Gastrocnemius medialis (tissue), 4 donors: ENCODE measurements around the gene CEP170B.

ENCODE experiments used
- POLR2A ChIP-seq, 2 donors: fragments of 450-650 bp; IDR thresholded peaks; one replicate each; pipeline ENCODE4 v1.6.1; 2017; ENCODE audit warnings: antibody characterized with exemption in 2 of 2, mild to moderate bottlenecking in 2 of 2, moderate library complexity in 2 of 2
- TF ChIP-seq, protein P1 (sequence below), 5 experiments: fragments of 450-650 bp in 3 of 5; fragments of 200-600 bp in 2 of 5; sonication (generic) in 2 of 5; IDR thresholded peaks in 4 of 5; conservative IDR thresholded peaks in 1 of 5; 1 replicate in 4 of 5; 2 replicates in 1 of 5; pipeline ENCODE4 v1.5.1; 2016 to 2019; ENCODE audit warnings: antibody characterized with exemption in 5 of 5, mild to moderate bottlenecking in 3 of 5, moderate library complexity in 3 of 5

DNA sequence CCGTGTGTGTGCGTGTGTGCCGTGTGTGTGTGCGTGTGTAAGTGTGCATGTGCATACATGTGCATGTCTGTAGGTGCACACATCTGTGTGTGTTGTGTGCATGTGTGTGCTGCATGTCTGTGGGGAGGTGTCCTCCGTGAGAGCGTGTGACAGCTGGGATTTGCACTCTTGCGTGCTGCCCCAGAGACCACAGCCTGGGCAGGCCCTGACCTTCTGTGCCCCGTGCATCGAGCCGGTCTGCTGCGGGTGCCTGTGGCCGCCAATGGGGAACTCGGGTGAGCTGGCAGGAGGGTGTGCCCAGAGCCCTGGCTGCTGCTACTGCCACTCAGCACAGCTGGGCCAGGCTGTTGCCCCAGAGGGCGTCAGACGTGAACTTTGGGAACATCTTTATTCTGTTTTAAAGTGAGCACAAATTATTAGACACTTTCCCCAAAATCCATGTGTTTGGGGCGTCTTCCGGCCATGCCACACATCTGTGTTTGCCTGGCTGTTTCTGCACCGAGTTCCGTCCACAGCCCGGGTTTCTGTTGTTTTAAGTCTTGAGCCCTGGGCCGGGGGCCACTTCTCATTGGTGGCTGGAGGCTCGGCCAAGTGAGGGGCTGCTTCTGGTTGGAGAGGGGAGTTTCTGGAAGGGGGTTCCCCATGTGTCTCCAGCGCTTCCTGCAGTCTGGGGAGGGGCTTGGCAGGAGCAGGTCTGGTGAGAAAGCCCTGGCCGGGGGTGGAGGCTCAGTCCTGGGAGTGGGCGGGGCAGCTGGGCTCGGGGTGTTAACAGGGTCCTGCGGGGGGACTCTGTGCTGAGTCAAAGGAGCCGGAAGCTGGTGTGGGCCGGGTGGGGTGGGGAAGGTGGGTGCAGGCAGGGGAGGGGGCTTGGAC, 7.6 kb downstream of the CEP170B start:
- TF ChIP-seq, protein P1, sequence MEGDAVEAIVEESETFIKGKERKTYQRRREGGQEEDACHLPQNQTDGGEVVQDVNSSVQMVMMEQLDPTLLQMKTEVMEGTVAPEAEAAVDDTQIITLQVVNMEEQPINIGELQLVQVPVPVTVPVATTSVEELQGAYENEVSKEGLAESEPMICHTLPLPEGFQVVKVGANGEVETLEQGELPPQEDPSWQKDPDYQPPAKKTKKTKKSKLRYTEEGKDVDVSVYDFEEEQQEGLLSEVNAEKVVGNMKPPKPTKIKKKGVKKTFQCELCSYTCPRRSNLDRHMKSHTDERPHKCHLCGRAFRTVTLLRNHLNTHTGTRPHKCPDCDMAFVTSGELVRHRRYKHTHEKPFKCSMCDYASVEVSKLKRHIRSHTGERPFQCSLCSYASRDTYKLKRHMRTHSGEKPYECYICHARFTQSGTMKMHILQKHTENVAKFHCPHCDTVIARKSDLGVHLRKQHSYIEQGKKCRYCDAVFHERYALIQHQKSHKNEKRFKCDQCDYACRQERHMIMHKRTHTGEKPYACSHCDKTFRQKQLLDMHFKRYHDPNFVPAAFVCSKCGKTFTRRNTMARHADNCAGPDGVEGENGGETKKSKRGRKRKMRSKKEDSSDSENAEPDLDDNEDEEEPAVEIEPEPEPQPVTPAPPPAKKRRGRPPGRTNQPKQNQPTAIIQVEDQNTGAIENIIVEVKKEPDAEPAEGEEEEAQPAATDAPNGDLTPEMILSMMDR (IDR thresholded peaks at IDR 0.05 in 4 of 5, conservative IDR thresholded peaks at IDR 0.05 in 1 of 5), result no peak
- no peak for TF ChIP-seq POLR2A (IDR thresholded peaks at IDR 0.05)
